Mesodermal cell (in vitro differentiated cells): ENCODE measurements around the gene TEX261.

ENCODE experiments used
- H3K27ac ChIP-seq: 2 replicates; pipeline ENCODE4 v1.7.0; 2013; ENCODE audit warnings: mild to moderate bottlenecking, low read depth, low read length, moderate library complexity; ENCODE audit not compliant: severe bottlenecking
- H3K36me3 ChIP-seq: 2 replicates; pipeline ENCODE4 v1.7.1; 2013; ENCODE audit warnings: mild to moderate bottlenecking, low read length, moderate library complexity; ENCODE audit not compliant: control insufficient read depth, insufficient read depth
- H3K4me1 ChIP-seq: one replicate; pipeline ENCODE4 v1.7.1; 2013; ENCODE audit warnings: mild to moderate bottlenecking, low read length; ENCODE audit not compliant: insufficient read depth, control insufficient read depth, poor library complexity, severe bottlenecking
- H3K4me3 ChIP-seq: 2 replicates; pipeline ENCODE4 v1.7.0; 2013; ENCODE audit warnings: low read length, control low read depth, mild to moderate bottlenecking; ENCODE audit not compliant: insufficient read depth, poor library complexity, severe bottlenecking; ENCODE audit errors: extremely low read depth
- H3K9me3 ChIP-seq: 2 replicates; pipeline ENCODE4 v1.7.1; 2013; ENCODE audit warnings: mild to moderate bottlenecking, low read length, moderate library complexity; ENCODE audit not compliant: control insufficient read depth
- WGBS, 2 experiments: methylation state at CpG; one replicate each; pipeline ENCODE4 v1.1.5; 2013; ENCODE audit warnings: missing lambda C conversion rate in 2 of 2; ENCODE audit not compliant: insufficient coverage in 2 of 2; 5-methylcytosine and 5-hydroxymethylcytosine counted together

The TEX261 gene

DNA sequence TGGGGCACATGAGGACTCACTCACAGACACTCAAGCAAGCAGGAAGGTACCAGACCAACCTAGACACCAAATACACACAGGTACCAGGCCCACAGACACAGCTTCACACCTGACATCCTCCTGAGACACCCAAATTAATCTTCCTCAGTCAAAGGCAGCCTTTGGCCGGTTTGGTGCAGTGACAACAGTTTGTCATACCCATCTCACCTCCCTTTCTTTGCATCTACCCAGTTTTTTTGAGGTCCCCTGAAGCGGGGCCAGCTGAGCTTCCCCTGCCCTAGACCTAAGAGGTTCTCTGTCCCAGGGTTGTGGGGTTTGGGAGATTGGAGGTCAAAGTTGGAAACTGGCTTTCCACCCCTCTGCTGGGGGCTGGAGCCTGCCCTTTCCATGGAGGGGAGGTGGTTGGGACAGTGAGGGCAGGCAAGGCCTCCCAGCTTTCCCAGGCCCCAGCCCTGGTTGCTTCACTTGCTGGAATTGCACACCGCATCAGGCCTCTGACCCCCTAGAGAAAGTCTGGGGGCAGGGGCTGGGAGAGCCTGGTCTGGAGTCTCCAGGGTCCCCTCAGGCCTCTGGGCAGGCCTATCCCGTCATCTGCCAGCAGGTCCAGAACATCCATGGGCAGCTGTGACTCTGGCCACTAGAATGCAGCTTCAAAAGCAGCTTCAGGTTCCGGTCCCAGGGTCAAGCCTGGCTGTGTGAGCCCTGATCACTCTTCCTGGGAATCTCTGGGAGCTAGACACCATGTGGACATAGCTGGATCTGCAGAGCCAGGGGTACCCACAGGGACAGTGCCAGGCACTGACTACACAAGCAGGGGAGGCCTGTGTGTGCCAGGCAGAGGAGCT lies 12.5 kb upstream of the TEX261 start:
- Histone ChIP-seq H3K4me3 (no peak overlapping the region), H3K9me3 (no peaks in the 10 kb centered on the region), H3K36me3 (no peaks in the 10 kb centered on the region), H3K27ac (no peak overlapping the region), H3K4me1 (peaks cover 4% of the 10 kb centered on the region)
- WGBS, 2 experiments = 78 to 88% methylated on average over 3 to 4 of the region's 5 CpGs

DNA sequence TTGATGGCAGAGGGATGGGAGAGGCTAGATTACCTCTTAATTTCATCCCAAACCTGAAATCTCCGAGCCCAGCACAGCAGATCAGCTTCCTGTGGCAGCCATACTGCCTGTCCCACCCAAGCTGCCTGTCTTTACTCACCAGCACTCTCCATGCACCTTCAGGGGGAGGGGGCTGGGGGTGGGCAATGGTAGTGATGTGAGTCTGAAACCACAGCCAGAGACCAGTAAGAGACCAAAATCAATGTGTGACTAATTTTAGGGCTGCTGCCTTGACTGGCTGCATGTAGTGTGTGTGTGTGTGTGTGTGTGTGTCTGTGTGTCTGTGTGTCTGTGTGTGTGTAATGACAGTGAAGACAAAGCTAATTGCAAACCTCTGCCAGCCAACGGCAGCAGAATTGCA lies 11.7 kb upstream of the TEX261 start:
- no peaks in the 10 kb centered on the region for H3K9me3 ChIP-seq
- H3K4me1 ChIP-seq = peaks cover 5% of the 10 kb centered on the region
- 63 to 89% methylated on average over 1 of the region's 2 CpGs for WGBS, 2 experiments
- H3K4me3 ChIP-seq = no peak overlapping the region
- H3K27ac ChIP-seq = no peak overlapping the region
- H3K36me3 ChIP-seq = no peaks in the 10 kb centered on the region

DNA sequence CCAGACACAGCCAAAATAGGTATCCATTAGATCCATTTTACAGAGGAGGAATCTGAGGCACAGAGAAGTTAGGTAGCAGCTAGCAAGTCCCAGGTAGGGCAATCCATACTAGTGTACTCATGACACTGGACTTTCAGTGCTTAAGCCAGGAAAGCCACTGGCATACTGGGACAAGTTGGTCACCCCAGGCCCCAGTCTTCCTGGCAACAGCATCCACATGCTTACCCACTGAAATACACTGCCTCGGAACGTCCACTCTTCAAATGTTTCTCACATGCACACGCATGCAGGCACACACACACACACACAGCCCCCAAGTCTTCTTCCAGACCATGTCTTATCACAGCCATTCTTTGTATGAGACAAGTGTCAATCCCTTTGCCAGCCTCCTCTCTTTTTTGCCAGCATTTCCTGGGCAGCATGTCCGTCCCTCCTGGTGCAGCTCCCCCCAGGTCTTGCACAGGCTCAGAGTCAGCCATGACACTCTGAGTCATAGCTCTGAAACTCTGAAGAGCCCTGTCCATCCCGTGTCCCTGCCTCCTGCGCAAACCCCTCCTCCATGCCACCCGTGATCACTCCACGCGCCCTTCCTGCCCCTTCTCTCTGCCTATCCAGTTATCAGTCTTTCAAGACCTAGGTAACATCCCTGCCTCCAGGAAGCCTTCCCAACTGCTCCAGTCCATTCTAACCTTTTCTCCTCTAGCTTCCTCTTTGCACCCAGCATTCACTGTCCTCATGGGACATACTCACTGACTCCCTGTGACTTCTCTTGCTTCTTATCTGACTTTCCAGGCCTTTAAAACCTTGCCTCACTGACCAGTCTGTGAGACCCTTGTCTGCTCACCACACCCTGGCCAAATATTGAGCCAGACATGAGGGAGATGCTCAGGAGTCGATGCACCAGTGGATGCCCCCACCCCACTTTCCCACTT lies 10.9 kb upstream of the TEX261 start:
- Histone ChIP-seq H3K27ac (no peak overlapping the region), H3K4me3 (no peak overlapping the region)
- 88 to 90% methylated on average over 9 of the region's 10 CpGs for WGBS, 2 experiments

DNA sequence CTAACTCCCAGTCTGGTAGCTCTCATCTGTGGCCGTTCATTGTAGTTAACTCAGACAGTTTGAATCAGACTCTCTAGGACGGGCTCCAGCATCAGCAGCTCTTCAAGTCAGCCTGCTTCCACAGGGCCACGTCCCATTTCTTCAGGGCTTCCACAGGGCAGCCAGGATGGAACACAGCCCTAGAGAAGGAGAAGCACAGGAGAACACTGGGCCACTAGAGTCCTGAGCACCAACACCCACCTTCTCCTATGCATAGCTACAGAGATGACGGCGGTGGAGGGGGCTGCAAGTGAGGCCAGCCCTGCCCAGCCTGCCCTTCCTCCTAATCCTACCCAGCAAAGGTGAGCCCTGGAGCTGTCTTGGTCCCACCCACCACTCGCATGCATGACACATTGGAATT lies 10.2 kb upstream of the TEX261 start:
- Histone ChIP-seq H3K36me3 (no peaks in the 10 kb centered on the region), H3K4me3 (no peak overlapping the region), H3K9me3 (no peaks in the 10 kb centered on the region), H3K27ac (no peak overlapping the region), H3K4me1 (peaks cover 5% of the 10 kb centered on the region)
- WGBS, 2 experiments = 91 to 96% methylated on average over 4 to 5 of the region's 6 CpGs

More for the DNA sequence above, 10.9 kb upstream of the TEX261 start:
- Histone ChIP-seq H3K9me3 (no peaks in the 10 kb centered on the region), H3K4me1 (peaks cover 5% of the 10 kb centered on the region), H3K36me3 (no peaks in the 10 kb centered on the region)

DNA sequence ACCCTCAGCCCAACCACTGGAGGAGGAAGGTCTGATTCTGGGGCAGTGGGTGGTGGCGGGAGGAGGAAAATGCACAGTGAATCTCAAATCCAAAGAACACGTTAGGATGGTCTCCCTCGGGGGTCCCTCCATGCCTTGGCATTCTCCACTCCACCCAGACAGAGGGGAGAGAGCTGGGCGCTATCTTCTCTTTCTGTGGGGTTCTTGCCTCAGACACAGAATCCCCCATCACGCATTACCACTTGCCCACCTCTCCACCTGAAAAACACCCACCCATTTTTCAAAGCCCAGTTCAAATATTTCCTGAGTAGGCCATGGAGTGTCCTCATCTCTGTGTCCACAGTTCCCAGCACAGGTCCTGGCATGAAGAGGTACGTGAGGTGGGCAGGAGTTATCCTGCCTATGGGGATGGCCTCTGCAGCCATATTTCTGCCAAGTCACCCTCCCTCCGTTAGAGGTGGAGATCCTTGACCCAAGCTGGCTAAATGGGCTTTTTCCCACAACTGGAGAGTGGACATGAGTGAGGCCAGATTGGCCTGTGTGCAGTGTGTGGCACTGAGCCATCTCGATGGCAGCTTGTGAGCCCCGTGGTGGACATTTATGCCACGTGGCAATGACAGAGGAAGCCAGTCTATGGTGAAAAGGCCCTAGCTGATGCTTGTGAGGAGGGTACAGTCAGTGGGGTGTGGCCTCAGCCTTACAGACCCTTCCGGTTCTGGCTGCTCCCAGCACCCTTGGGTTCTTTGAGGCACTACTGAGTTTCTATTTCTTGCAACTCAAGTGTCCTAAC lies 9.5 kb upstream of the TEX261 start:
- no peaks in the 10 kb centered on the region for H3K9me3 ChIP-seq
- peaks cover 5% of the 10 kb centered on the region for H3K4me1 ChIP-seq
- WGBS, 2 experiments = 95% methylated on average over 7 to 9 of the region's 11 CpGs
- no peak overlapping the region for H3K27ac ChIP-seq
- H3K4me3 ChIP-seq = no peak overlapping the region
- no peaks in the 10 kb centered on the region for H3K36me3 ChIP-seq

DNA sequence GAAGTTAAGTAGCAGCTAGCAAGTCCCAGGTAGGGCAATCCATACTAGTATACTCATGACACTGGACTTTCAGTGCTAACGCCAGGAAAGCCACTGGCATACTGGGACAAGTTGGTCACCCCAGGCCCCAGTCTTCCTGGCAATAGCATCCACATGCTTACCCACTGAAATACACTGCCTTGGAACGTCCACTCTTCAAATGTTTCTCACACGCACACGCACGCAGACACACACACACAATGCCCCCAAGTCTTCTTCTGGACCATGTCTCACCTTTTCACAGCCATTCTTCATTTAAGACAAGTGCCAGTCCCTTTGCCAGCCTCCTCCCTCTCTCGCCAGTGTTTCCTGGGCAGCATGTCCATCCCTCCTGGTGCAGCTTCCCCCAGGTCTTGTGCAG lies 8.7 kb upstream of the TEX261 start:
- peaks cover 5% of the 10 kb centered on the region for H3K4me1 ChIP-seq
- no peak overlapping the region for H3K27ac ChIP-seq
- WGBS, 2 experiments = 94 to 96% methylated on average over 5 to 6 of the region's 6 CpGs
- H3K36me3 ChIP-seq = no peaks in the 10 kb centered on the region
- no peak overlapping the region for H3K4me3 ChIP-seq
- H3K9me3 ChIP-seq = no peaks in the 10 kb centered on the region

DNA sequence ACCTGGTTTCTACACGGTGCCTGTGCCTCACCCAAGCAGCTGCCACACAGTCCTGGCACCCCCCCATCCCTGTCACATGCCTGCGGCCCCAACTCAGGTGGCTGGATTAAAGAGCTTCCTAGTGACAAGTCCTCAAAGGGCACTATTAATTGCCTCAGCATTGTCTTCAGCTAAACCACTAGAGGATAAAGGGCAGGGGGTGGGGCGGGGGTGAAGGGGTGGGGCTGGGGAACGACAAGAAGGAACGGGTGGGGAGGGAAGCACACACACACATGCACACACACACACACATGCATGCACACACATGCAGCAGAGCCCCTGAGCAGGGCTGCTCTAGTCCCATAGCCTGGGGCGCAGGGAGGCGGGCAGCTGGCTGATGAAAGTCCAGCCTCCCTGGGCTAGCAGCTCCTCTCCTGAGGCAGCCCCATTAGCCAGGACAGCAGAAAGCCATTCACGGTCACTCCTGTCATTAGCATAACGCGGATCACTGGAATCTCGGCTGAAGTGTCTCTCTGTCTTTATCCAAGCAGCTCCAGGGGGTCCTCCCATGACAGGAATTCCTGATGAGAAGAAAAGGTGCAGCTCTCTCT lies 7.4 kb upstream of the TEX261 start:
- no peaks in the 10 kb centered on the region for H3K36me3 ChIP-seq
- peaks cover 5% of the 10 kb centered on the region for H3K4me1 ChIP-seq
- no peaks in the 10 kb centered on the region for H3K9me3 ChIP-seq
- no peak overlapping the region for H3K4me3 ChIP-seq
- WGBS, 2 experiments = 2 to 15% methylated on average over 6 to 8 of the region's 11 CpGs
- no peak overlapping the region for H3K27ac ChIP-seq

DNA sequence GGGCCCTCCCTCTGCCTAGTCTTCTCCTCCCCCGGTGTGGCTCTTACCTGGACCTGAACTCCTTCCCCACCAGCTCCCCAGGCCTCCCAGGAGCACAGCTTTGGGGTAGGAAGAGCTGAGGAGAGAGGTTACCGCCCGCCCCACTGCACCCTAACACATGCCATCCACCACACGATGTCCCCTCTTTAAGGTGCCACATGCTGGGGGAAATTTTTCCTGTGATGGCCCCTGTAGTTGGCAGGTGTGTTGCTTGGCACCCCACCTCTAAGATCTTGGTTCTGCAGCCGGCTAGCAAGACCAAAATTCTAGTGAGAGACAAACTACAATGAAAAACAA lies 6.9 kb upstream of the TEX261 start:
- no peaks in the 10 kb centered on the region for H3K9me3 ChIP-seq
- peaks cover 5% of the 10 kb centered on the region for H3K4me1 ChIP-seq
- H3K27ac ChIP-seq = no peak overlapping the region
- 83% methylated on average over 1 of the region's 5 CpGs; no CpG with 5 or more reads in 1 of the 2 experiments for WGBS, 2 experiments
- H3K4me3 ChIP-seq = no peak overlapping the region
- no peaks in the 10 kb centered on the region for H3K36me3 ChIP-seq

DNA sequence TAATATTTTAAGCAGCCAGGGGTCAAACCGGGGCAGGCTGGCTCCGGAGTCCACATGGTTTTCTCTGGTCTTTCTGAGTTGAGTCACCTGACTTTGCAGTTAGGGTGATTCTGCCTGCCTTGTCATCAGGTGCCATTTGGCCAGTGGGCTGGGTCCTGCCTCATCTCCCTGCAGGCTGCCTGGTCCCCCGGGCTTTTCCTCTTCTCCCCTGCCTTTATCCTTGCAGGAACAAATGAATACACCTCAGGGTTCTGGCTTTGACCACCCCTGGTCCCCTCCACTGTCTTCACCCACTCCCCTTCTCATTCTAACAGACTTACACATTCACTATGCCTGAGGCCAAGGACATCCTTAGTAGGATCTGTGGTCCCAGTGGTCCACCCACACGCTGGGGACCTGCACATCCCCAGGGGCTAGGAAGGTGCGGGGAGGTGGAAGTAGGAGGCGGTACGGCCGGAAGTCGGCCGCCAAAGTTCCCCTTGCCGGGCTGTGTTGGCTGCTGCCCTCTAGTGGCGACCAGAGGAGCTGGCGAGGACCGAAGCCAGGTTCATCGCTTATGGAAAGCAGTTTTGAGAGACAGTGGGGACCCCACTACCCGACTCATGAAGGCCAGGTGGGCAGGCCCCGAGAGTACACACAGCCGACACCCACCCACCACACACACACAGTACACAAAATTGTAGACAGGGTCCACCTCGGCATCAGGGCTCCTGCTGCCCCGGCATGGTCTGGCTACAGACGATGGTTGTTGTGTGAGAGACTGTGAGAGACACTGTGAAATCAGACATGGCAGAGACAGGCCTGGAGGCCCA lies 6.3 kb upstream of the TEX261 start:
- no peak overlapping the region for H3K4me3 ChIP-seq

More for the DNA sequence above, 6.3 kb upstream of the TEX261 start:
- Histone ChIP-seq H3K9me3 (no peaks in the 10 kb centered on the region), H3K27ac (no peak overlapping the region), H3K36me3 (no peaks in the 10 kb centered on the region), H3K4me1 (peaks cover 5% of the 10 kb centered on the region)
- WGBS, 2 experiments = 20 to 27% methylated on average over 12 to 16 of the region's 21 CpGs
